ENCODE data around the gene PRRX2.
"Not testable (repeated sequence)": the region's sequence is repeated elsewhere in the genome, so short reads cannot be mapped to it uniquely, and the experiment has no call there.

PRRX2 gene

GRCh38 chr9:129746092-129746777 lies 80.8 kb downstream of the PRRX2 start:
- no peak for ATAC-seq
- TF ChIP-seq RARB (CRISPR knock-in tag; IDR thresholded peaks at IDR 0.05) (no peak), GLIS3 (CRISPR knock-in tag; IDR thresholded peaks at IDR 0.05) (no peak), TOX (CRISPR knock-in tag; IDR thresholded peaks at IDR 0.05; ENCODE audit: borderline replicate concordance) (no peak), ZC3H10 (CRISPR knock-in tag; IDR thresholded peaks at IDR 0.05) (no peak), ESRRG (CRISPR knock-in tag; IDR thresholded peaks at IDR 0.05) (no peak), ZNF8 (CRISPR knock-in tag; IDR thresholded peaks at IDR 0.05) (no peak), SNAI2 (CRISPR knock-in tag; IDR thresholded peaks at IDR 0.05) (no peak), ZFP30 (CRISPR knock-in tag; IDR thresholded peaks at IDR 0.05) (no peak), ZNF70 (CRISPR knock-in tag; IDR thresholded peaks at IDR 0.05) (no peak)
- TF ChIP-seq, protein P1, sequence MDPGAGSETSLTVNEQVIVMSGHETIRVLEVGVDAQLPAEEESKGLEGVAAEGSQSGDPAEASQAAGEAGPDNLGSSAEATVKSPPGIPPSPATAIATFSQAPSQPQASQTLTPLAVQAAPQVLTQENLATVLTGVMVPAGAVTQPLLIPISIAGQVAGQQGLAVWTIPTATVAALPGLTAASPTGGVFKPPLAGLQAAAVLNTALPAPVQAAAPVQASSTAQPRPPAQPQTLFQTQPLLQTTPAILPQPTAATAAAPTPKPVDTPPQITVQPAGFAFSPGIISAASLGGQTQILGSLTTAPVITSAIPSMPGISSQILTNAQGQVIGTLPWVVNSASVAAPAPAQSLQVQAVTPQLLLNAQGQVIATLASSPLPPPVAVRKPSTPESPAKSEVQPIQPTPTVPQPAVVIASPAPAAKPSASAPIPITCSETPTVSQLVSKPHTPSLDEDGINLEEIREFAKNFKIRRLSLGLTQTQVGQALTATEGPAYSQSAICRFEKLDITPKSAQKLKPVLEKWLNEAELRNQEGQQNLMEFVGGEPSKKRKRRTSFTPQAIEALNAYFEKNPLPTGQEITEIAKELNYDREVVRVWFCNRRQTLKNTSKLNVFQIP (CRISPR knock-in tag; IDR thresholded peaks at IDR 0.05; ENCODE audit: borderline replicate concordance, low read depth): no peak

DNA sequence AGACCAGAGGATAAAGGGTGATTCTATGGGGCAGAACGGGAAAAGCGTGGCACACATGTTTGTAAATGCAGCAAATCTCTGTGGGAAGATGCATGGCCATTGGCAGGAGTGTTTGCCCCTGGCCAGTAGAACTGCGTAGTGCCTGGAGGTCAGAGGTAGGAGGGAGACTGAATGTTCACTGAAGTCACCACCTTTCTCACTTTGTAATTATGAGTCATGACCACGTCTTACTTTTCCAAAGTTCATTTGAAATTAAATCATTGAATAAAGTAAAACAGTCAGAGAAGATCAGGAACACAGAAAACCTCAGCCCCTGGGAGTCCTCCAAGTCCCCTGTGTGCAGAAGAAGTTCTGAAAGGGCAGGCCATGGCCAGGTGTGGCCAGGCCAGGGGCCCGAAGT lies 82.8 kb downstream of the PRRX2 start:
- TF ChIP-seq ZC3H10 (CRISPR knock-in tag; IDR thresholded peaks at IDR 0.05) (no peak), RARB (CRISPR knock-in tag; IDR thresholded peaks at IDR 0.05) (no peak), ZNF565 (CRISPR knock-in tag; conservative IDR thresholded peaks at IDR 0.05; ENCODE audit: low read depth) (no peak), PATZ1 (CRISPR knock-in tag; IDR thresholded peaks at IDR 0.05; ENCODE audit: borderline replicate concordance) (no peak), TSHZ2 (CRISPR knock-in tag; IDR thresholded peaks at IDR 0.05) (no peak), OSR1 (CRISPR knock-in tag; IDR thresholded peaks at IDR 0.05) (no peak)
- TF ChIP-seq, protein P2, sequence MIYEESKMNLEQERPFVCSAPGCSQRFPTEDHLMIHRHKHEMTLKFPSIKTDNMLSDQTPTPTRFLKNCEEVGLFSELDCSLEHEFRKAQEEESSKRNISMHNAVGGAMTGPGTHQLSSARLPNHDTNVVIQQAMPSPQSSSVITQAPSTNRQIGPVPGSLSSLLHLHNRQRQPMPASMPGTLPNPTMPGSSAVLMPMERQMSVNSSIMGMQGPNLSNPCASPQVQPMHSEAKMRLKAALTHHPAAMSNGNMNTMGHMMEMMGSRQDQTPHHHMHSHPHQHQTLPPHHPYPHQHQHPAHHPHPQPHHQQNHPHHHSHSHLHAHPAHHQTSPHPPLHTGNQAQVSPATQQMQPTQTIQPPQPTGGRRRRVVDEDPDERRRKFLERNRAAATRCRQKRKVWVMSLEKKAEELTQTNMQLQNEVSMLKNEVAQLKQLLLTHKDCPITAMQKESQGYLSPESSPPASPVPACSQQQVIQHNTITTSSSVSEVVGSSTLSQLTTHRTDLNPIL (CRISPR knock-in tag; IDR thresholded peaks at IDR 0.05; ENCODE audit: low read depth): no peak
- TF ChIP-seq, protein P1 (CRISPR knock-in tag; IDR thresholded peaks at IDR 0.05; ENCODE audit: borderline replicate concordance, low read depth): no peak
- no peak for ATAC-seq

- ATAC-seq: not testable (repeated sequence)
These were observed 83.6 kb downstream of the PRRX2 start for GRCh38 chr9:129749052-129749451.

DNA sequence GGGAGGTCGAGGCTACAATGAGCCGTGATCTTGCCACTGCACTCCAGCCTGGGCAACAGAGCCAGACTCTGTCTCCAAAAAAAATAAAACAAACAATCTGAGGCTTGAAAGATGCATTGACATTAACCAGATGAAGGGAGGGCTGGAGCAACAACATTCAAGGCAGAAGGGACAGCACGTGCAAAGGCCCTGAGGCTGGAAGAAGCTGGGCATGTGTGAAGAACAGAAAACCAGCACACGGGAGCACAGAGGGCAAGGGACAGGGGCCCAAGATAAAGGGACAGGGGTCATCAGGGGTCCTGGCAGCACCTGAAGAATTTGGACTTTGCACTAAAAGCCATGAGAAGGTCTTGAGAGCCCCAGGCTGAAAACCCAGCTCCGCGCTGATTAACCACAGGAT lies 84.1 kb downstream of the PRRX2 start:
- no peak for ATAC-seq
- no peak for TF ChIP-seq SNAI2 (CRISPR knock-in tag; IDR thresholded peaks at IDR 0.05)
- TF ChIP-seq CSDC2 (CRISPR knock-in tag; IDR thresholded peaks at IDR 0.05): no peak
- TF ChIP-seq TSHZ2 (CRISPR knock-in tag; IDR thresholded peaks at IDR 0.05): no peak
- no peak for TF ChIP-seq ZC3H10 (CRISPR knock-in tag; IDR thresholded peaks at IDR 0.05)
- TF ChIP-seq ZFP3 (CRISPR knock-in tag; IDR thresholded peaks at IDR 0.05): no peak
- TF ChIP-seq ZFP30 (CRISPR knock-in tag; IDR thresholded peaks at IDR 0.05): no peak
- no peak for TF ChIP-seq PATZ1 (CRISPR knock-in tag; IDR thresholded peaks at IDR 0.05; ENCODE audit: borderline replicate concordance)
- no peak for TF ChIP-seq ISL1 (CRISPR knock-in tag; IDR thresholded peaks at IDR 0.05)
- TF ChIP-seq, protein P2 (CRISPR knock-in tag; IDR thresholded peaks at IDR 0.05; ENCODE audit: low read depth): no peak
- TF ChIP-seq ESRRG (CRISPR knock-in tag; IDR thresholded peaks at IDR 0.05): no peak
- no peak for TF ChIP-seq GLIS3 (CRISPR knock-in tag; IDR thresholded peaks at IDR 0.05)
- no peak for TF ChIP-seq ZNF70 (CRISPR knock-in tag; IDR thresholded peaks at IDR 0.05)
- no peak for TF ChIP-seq TOX (CRISPR knock-in tag; IDR thresholded peaks at IDR 0.05; ENCODE audit: borderline replicate concordance)
